ENCODE measurements around the gene TJAP1.

TJAP1 gene

GRCh38 chr6:43496370-43497128, 19.2 kb downstream of the TJAP1 start (continued):
- no peak for TF ChIP-seq ZNF138 (tag by site-specific recombination; IDR thresholded peaks at IDR 0.05; ENCODE audit: borderline replicate concordance)
- no peak for TF ChIP-seq WT1 (tag by site-specific recombination; IDR thresholded peaks at IDR 0.05)
- 0 out of 2 replicates have a peak, but pooled peaks have one; percentile 11 for TF ChIP-seq ZNF600 (tag by site-specific recombination; IDR thresholded peaks at IDR 0.05)
- no peak for TF ChIP-seq REPIN1 (tag by site-specific recombination; IDR thresholded peaks at IDR 0.05; ENCODE audit: low read depth)
- TF ChIP-seq SP7 (tag by site-specific recombination; IDR thresholded peaks at IDR 0.05), result no peak
- TF ChIP-seq MYNN (tag by site-specific recombination; IDR thresholded peaks at IDR 0.05; ENCODE audit: borderline replicate concordance), result no peak
- TF ChIP-seq PBX3 (CRISPR knock-in tag; IDR thresholded peaks at IDR 0.05), result 0 out of 2 replicates have a peak, but pooled peaks have one; percentile 58
- no peak for TF ChIP-seq ZNF791 (tag by site-specific recombination; IDR thresholded peaks at IDR 0.05)
- peak; percentile 70 for TF ChIP-seq ZFHX2 (tag by site-specific recombination; conservative IDR thresholded peaks at IDR 0.05)

- Histone ChIP-seq H3K4me1 (ENCODE audit: control insufficient read depth, insufficient read depth, low read length) (peaks cover 7% of the 10 kb centered on the region), H3K9me3 (ENCODE audit: control insufficient read depth, insufficient read depth, low read depth, low read length) (no peaks in the 10 kb centered on the region), H3K36me3 (ENCODE audit: control insufficient read depth in 2 of 2, insufficient read depth in 1 of 2, low read length in 2 of 2) (peaks cover 9 to 63% of the 10 kb centered on the region in 2 experiments; a peak in 2 of 3 replicates), H3K4me3 (ENCODE audit: low read depth, low read length) (no peak overlapping the region), H3K27ac (ENCODE audit: extremely low read depth, low read depth, low read length) (no peak overlapping the region)
- TF ChIP-seq ZNF600 (tag by site-specific recombination; IDR thresholded peaks at IDR 0.05), result no peak
- TF ChIP-seq MYNN (tag by site-specific recombination; IDR thresholded peaks at IDR 0.05; ENCODE audit: borderline replicate concordance), result no peak
- TF ChIP-seq MZF1 (tag by site-specific recombination; IDR thresholded peaks at IDR 0.05; ENCODE audit: borderline replicate concordance), result no peak
- TF ChIP-seq ZNF280C (tag by site-specific recombination; IDR thresholded peaks at IDR 0.05), result no peak
- no peak for TF ChIP-seq ZNF398 (tag by site-specific recombination; IDR thresholded peaks at IDR 0.05)
- TF ChIP-seq KLF16 (tag by site-specific recombination; IDR thresholded peaks at IDR 0.05), result no peak
- no peak for TF ChIP-seq SCRT2 (tag by site-specific recombination; IDR thresholded peaks at IDR 0.05)
- TF ChIP-seq SP7 (tag by site-specific recombination; IDR thresholded peaks at IDR 0.05), result no peak
- no peak for TF ChIP-seq ZNF366 (tag by site-specific recombination; conservative IDR thresholded peaks at IDR 0.05)
- no peak for TF ChIP-seq ZNF529 (tag by site-specific recombination; IDR thresholded peaks at IDR 0.05; ENCODE audit: insufficient replicate concordance)
- no peak for TF ChIP-seq BCL11A (tag by site-specific recombination; IDR thresholded peaks at IDR 0.05; ENCODE audit: low read depth)
- TF ChIP-seq ZNF670 (tag by site-specific recombination; IDR thresholded peaks at IDR 0.05; ENCODE audit: low read depth), result no peak
- TF ChIP-seq ZNF248 (tag by site-specific recombination; IDR thresholded peaks at IDR 0.05), result no peak
- no peak for TF ChIP-seq ZNF654 (tag by site-specific recombination; IDR thresholded peaks at IDR 0.05; ENCODE audit: low read depth)
- TF ChIP-seq ZNF501 (tag by site-specific recombination; IDR thresholded peaks at IDR 0.05), result no peak
- no peak for TF ChIP-seq HOXC10 (CRISPR knock-in tag; IDR thresholded peaks at IDR 0.05)
- no peak for TF ChIP-seq ZSCAN23 (tag by site-specific recombination; IDR thresholded peaks at IDR 0.05)
- no peak for TF ChIP-seq GLI4 (tag by site-specific recombination; IDR thresholded peaks at IDR 0.05)
- no peak for TF ChIP-seq ZSCAN4 (tag by site-specific recombination; IDR thresholded peaks at IDR 0.05)
- ChIA-PET CTCF (interaction anchor here (0.6 to 11.2 kb wide), 19 partner anchors 10 to 233 kb away, joined by 3 to 142 read pairs (median 5); partner anchors contain the start of genes DLK2, LRRC73 and TJAP1), POLR2A (interaction anchor here (1.3 to 1.8 kb wide), 2 partner anchors 9 to 19 kb away, joined by 3 to 5 read pairs; partner anchors contain the start of gene TJAP1)
These were observed 19.7 kb downstream of the TJAP1 start for GRCh38 chr6:43497129-43497396.
